ENCODE results near the gene TMCC3. TPM values are rescaled to one million over a fixed set of nuclear protein-coding genes. Genes with fewer than 3 reads are reported as not detected.
"Not testable (repeated sequence)": the region's sequence is repeated elsewhere in the genome, so short reads cannot be mapped to it uniquely, and the experiment has no call there.

The TMCC3 gene
- total RNA-seq, 2 experiments from 2014 or later, result 0.05 TPM; not detected in 1

GRCh38 chr12:94623161-94623920 is 27.0 kb downstream of the TMCC3 start:
- no peak overlapping the region for H3K27ac Mint-ChIP-seq
- intact Hi-C loops (cut with micrococcal nuclease), result loop anchor here (5.0 kb wide), 2 partner anchors 64 to 841 kb away; no protein-coding TSS in a partner anchor
- H3K4me1 Mint-ChIP-seq (ENCODE audit: low read depth), result peaks cover 20% of the 10 kb centered on the region

GRCh38 chr12:94622475-94622874 is 27.9 kb downstream of the TMCC3 start:
- no peak for DNase-seq
- Mint-ChIP-seq H3K4me3 (no peak overlapping the region), H3K27ac (no peak overlapping the region), H3K9me3 (no peaks in the 10 kb centered on the region), H3K27me3 (ENCODE audit: low read depth) (no peaks in the 10 kb centered on the region), H3K4me1 (ENCODE audit: low read depth) (peaks cover 20% of the 10 kb centered on the region), H3K36me3 (ENCODE audit: low read depth) (no peaks in the 10 kb centered on the region)
- intact Hi-C loops (cut with micrococcal nuclease), result loop anchor here (5.0 kb wide), 2 partner anchors 65 to 840 kb away; no protein-coding TSS in a partner anchor
- CTCF ChIA-PET, result interaction anchor here (0.7 kb wide), 3 partner anchors 16 to 31 kb away, joined by 3 read pairs; no protein-coding TSS in a partner anchor

More at GRCh38 chr12:94623161-94623920, 27.0 kb downstream of the TMCC3 start:
- Mint-ChIP-seq H3K4me3 (no peak overlapping the region), H3K9me3 (no peaks in the 10 kb centered on the region), H3K27me3 (ENCODE audit: low read depth) (no peaks in the 10 kb centered on the region), H3K36me3 (ENCODE audit: low read depth) (no peaks in the 10 kb centered on the region)
- CTCF ChIA-PET, result interaction anchor here (0.7 to 1.5 kb wide), 4 partner anchors 15 to 31 kb away, joined by 3 to 4 read pairs (median 3); no protein-coding TSS in a partner anchor
- DNase-seq, result no peak

GRCh38 chr12:94621662-94622359 is 28.5 kb downstream of the TMCC3 start:
- Mint-ChIP-seq H3K27me3 (ENCODE audit: low read depth) (no peaks in the 10 kb centered on the region), H3K4me3 (no peak overlapping the region), H3K27ac (no peak overlapping the region), H3K36me3 (ENCODE audit: low read depth) (no peaks in the 10 kb centered on the region), H3K9me3 (no peaks in the 10 kb centered on the region), H3K4me1 (ENCODE audit: low read depth) (peaks cover 20% of the 10 kb centered on the region)
- CTCF ChIA-PET, result interaction anchor here (0.5 to 0.6 kb wide), 2 partner anchors 27 to 1113 kb away, joined by 3 read pairs; no protein-coding TSS in a partner anchor
- intact Hi-C loops (cut with micrococcal nuclease), result loop anchor here (1.0 to 5.0 kb wide), 6 partner anchors 18 to 840 kb away; no protein-coding TSS in a partner anchor
- peak; percentile 66 for DNase-seq

GRCh38 chr12:94620621-94621020 is 29.7 kb downstream of the TMCC3 start:
- DNase-seq, result no peak
- Mint-ChIP-seq H3K9me3 (no peaks in the 10 kb centered on the region), H3K27me3 (ENCODE audit: low read depth) (no peaks in the 10 kb centered on the region), H3K27ac (no peak overlapping the region), H3K4me1 (ENCODE audit: low read depth) (peaks cover 20% of the 10 kb centered on the region), H3K36me3 (ENCODE audit: low read depth) (no peaks in the 10 kb centered on the region), H3K4me3 (no peak overlapping the region)
- CTCF ChIA-PET, result interaction anchor here (0.7 kb wide), 2 partner anchors 142 kb away, joined by 3 read pairs; no protein-coding TSS in a partner anchor
- intact Hi-C loops (cut with micrococcal nuclease), result loop anchor here (1.0 to 5.0 kb wide), 6 partner anchors 20 to 838 kb away; no protein-coding TSS in a partner anchor

- peaks cover 20% of the 10 kb centered on the region for H3K4me1 Mint-ChIP-seq (ENCODE audit: low read depth)
- no peaks in the 10 kb centered on the region for H3K27me3 Mint-ChIP-seq (ENCODE audit: low read depth)
- no peaks in the 10 kb centered on the region for H3K36me3 Mint-ChIP-seq (ENCODE audit: low read depth)
- CTCF ChIA-PET, result no interaction called here
- H3K27ac Mint-ChIP-seq, result peak overlapping the region; percentile 4
- peak; percentile 44 for DNase-seq
- no peaks in the 10 kb centered on the region for H3K9me3 Mint-ChIP-seq
- H3K4me3 Mint-ChIP-seq, result no peak overlapping the region
- intact Hi-C loops (cut with micrococcal nuclease), result no loop called here
Measured at GRCh38 chr12:94618995-94619695, 31.2 kb downstream of the TMCC3 start.

- no peaks in the 10 kb centered on the region for H3K9me3 Mint-ChIP-seq
- intact Hi-C loops (cut with micrococcal nuclease), result no loop called here
Measured at GRCh38 chr12:94617101-94617500, 33.3 kb downstream of the TMCC3 start.

GRCh38 chr12:94616203-94616729 is 34.1 kb downstream of the TMCC3 start:
- Mint-ChIP-seq H3K27ac (no peak overlapping the region), H3K27me3 (ENCODE audit: low read depth) (no peaks in the 10 kb centered on the region), H3K9me3 (no peaks in the 10 kb centered on the region), H3K4me3 (no peak overlapping the region), H3K4me1 (ENCODE audit: low read depth) (peaks cover 7% of the 10 kb centered on the region), H3K36me3 (ENCODE audit: low read depth) (no peaks in the 10 kb centered on the region)
- DNase-seq, result no peak
- CTCF ChIA-PET, result no interaction called here
- intact Hi-C loops (cut with micrococcal nuclease), result no loop called here

More at GRCh38 chr12:94617101-94617500, 33.3 kb downstream of the TMCC3 start:
- H3K4me3 Mint-ChIP-seq, result no peak overlapping the region
- H3K36me3 Mint-ChIP-seq (ENCODE audit: low read depth), result no peaks in the 10 kb centered on the region
- H3K27me3 Mint-ChIP-seq (ENCODE audit: low read depth), result no peaks in the 10 kb centered on the region
- DNase-seq, result no peak
- CTCF ChIA-PET, result no interaction called here
- H3K4me1 Mint-ChIP-seq (ENCODE audit: low read depth), result peaks cover 15% of the 10 kb centered on the region
- H3K27ac Mint-ChIP-seq, result no peak overlapping the region

- peaks cover 4% of the 10 kb centered on the region for H3K4me1 Mint-ChIP-seq (ENCODE audit: low read depth)
Measured at GRCh38 chr12:94615260-94616181, 34.8 kb downstream of the TMCC3 start.

GRCh38 chr12:94614288-94614721 is 36.1 kb downstream of the TMCC3 start:
- Mint-ChIP-seq H3K27ac (no peak overlapping the region), H3K36me3 (ENCODE audit: low read depth) (no peaks in the 10 kb centered on the region), H3K27me3 (ENCODE audit: low read depth) (no peaks in the 10 kb centered on the region), H3K4me1 (ENCODE audit: low read depth) (peaks cover 3% of the 10 kb centered on the region), H3K9me3 (no peaks in the 10 kb centered on the region), H3K4me3 (no peak overlapping the region)
- intact Hi-C loops (cut with micrococcal nuclease), result no loop called here
- DNase-seq, result no peak
- CTCF ChIA-PET, result interaction anchor here (0.6 to 1.2 kb wide), 3 partner anchors 10 to 307 kb away, joined by 3 to 8 read pairs (median 6); no protein-coding TSS in a partner anchor

More at GRCh38 chr12:94615260-94616181, 34.8 kb downstream of the TMCC3 start:
- Mint-ChIP-seq H3K36me3 (ENCODE audit: low read depth) (no peaks in the 10 kb centered on the region), H3K27me3 (ENCODE audit: low read depth) (no peaks in the 10 kb centered on the region), H3K9me3 (no peaks in the 10 kb centered on the region), H3K27ac (no peak overlapping the region), H3K4me3 (no peak overlapping the region)
- no peak for DNase-seq
- CTCF ChIA-PET, result interaction anchor here (1.2 kb wide), 1 partner anchor 11 kb away, joined by 6 read pairs; no protein-coding TSS in a partner anchor
- intact Hi-C loops (cut with micrococcal nuclease), result no loop called here

- Mint-ChIP-seq H3K27me3 (ENCODE audit: low read depth) (peaks cover 8% of the 10 kb centered on the region), H3K36me3 (ENCODE audit: low read depth) (no peaks in the 10 kb centered on the region), H3K4me1 (ENCODE audit: low read depth) (no peaks in the 10 kb centered on the region), H3K4me3 (no peak overlapping the region), H3K9me3 (peaks cover 6% of the 10 kb centered on the region), H3K27ac (no peak overlapping the region)
- CTCF ChIA-PET, result no interaction called here
- DNase-seq, result no peak
- intact Hi-C loops (cut with micrococcal nuclease), result no loop called here
Measured at GRCh38 chr12:94609917-94610443, 40.4 kb downstream of the TMCC3 start.

- H3K27ac Mint-ChIP-seq; H3K4me1 Mint-ChIP-seq (ENCODE audit: low read depth); H3K36me3 Mint-ChIP-seq (ENCODE audit: low read depth); H3K9me3 Mint-ChIP-seq; DNase-seq; CTCF ChIA-PET; H3K4me3 Mint-ChIP-seq; intact Hi-C loops (cut with micrococcal nuclease): not testable (repeated sequence)
- peaks cover 11% of the 10 kb centered on the region for H3K27me3 Mint-ChIP-seq (ENCODE audit: low read depth)
Measured at GRCh38 chr12:94606810-94607209, 43.5 kb downstream of the TMCC3 start.

Measured in activated naive CD4-positive, alpha-beta T cell treated with anti-CD3 and anti-CD28 coated beads for 36 hours (primary cell).